MM.1S (cell line): Measurements from ENCODE around the gene CEACAM18.

ENCODE experiments used
- EZH2 ChIP-seq: fragments of 300-600 bp; sonication (generic); optimal IDR thresholded peaks from 2 replicates; pipeline ENCODE3; 2017; ENCODE audit warnings: low read depth, mild to moderate bottlenecking, antibody characterized with exemption, low read length, mixed read lengths
- EZH2phosphoT487 ChIP-seq: fragments of 300-600 bp; sonication (generic); IDR thresholded peaks from 2 replicates; pipeline ENCODE4 v1.6.1; 2018; ENCODE audit warnings: antibody characterized with exemption, low read length
- TF ChIP-seq, protein P1 (sequence below): fragments of 300-600 bp; sonication (generic); IDR thresholded peaks from 2 replicates; pipeline ENCODE4 v1.5.1; 2016; ENCODE audit warnings: antibody characterized with exemption, low read length, mixed read lengths

DNA sequence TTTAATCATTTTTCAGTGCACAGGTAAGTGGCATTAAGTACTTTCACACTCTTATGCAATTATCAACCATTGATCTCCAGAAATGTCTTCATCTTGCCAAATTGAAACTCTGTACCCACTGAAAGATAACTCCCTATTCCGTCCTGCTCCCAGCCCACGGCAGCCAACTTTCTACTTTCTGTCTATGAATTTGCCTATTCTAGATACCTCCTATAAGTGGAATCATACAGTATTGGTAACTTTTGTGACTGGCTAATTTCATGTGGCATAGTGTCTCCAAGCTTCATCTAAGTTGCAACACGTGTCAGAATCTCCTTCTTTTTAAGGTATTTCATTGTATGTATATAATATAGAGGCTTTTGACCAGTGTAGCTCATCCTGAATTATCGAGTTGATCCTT is 5.7 kb upstream of the CEACAM18 start:
- TF ChIP-seq, protein P1, sequence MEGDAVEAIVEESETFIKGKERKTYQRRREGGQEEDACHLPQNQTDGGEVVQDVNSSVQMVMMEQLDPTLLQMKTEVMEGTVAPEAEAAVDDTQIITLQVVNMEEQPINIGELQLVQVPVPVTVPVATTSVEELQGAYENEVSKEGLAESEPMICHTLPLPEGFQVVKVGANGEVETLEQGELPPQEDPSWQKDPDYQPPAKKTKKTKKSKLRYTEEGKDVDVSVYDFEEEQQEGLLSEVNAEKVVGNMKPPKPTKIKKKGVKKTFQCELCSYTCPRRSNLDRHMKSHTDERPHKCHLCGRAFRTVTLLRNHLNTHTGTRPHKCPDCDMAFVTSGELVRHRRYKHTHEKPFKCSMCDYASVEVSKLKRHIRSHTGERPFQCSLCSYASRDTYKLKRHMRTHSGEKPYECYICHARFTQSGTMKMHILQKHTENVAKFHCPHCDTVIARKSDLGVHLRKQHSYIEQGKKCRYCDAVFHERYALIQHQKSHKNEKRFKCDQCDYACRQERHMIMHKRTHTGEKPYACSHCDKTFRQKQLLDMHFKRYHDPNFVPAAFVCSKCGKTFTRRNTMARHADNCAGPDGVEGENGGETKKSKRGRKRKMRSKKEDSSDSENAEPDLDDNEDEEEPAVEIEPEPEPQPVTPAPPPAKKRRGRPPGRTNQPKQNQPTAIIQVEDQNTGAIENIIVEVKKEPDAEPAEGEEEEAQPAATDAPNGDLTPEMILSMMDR = no peak
- TF ChIP-seq EZH2 (no peak), EZH2phosphoT487 (no peak)
